Neutrophil (primary cell): ENCODE results near the gene KIF13A.
"Not testable (repeated sequence)": the region's sequence is repeated elsewhere in the genome, so short reads cannot be mapped to it uniquely, and the experiment has no call there.

Source experiments
- H3K27ac ChIP-seq: fragments of 200-600 bp; sonication (generic); 2 replicates; pipeline ENCODE4 v1.5.1; 2016; ENCODE audit warnings: mild to moderate bottlenecking, moderate library complexity
- H3K27me3 ChIP-seq: fragments of 200-600 bp; sonication (generic); 2 replicates; pipeline ENCODE4 v1.6.0; 2016; ENCODE audit warnings: mild to moderate bottlenecking
- H3K36me3 ChIP-seq: fragments of 200-600 bp; sonication (generic); 2 replicates; pipeline ENCODE4 v1.5.1; 2017
- H3K4me1 ChIP-seq, 2 experiments: fragments of 200-600 bp in 1 of 2; sonication (generic) in 1 of 2; 1 replicate in 1 of 2; 2 replicates in 1 of 2; pipeline versions ENCODE4 v1.5.1 to v1.6.1; 2013 to 2016; ENCODE audit warnings: low read depth in 1 of 2, low read length in 1 of 2, mild to moderate bottlenecking in 1 of 2, moderate library complexity in 1 of 2; ENCODE audit not compliant: control insufficient read depth in 1 of 2, insufficient read depth in 1 of 2
- H3K4me3 ChIP-seq, 2 experiments: fragments of 200-600 bp in 1 of 2; sonication (generic) in 1 of 2; 1 replicate in 1 of 2; 2 replicates in 1 of 2; pipeline ENCODE4 v1.5.1; 2013 to 2016; ENCODE audit warnings: low read depth in 1 of 2, low read length in 1 of 2, mild to moderate bottlenecking in 1 of 2, moderate library complexity in 1 of 2
- H3K9me3 ChIP-seq: fragments of 200-600 bp; sonication (generic); 2 replicates; pipeline ENCODE4 v1.5.1; 2016
- CTCF ChIP-seq: fragments of 200-600 bp; sonication (generic); IDR thresholded peaks from 2 replicates; pipeline ENCODE4 v1.5.1; 2016; ENCODE audit warnings: antibody characterized with exemption

The KIF13A gene

GRCh38 chr6:17859846-17860245 lies 127.6 kb downstream of the KIF13A start:
- H3K27ac ChIP-seq = no peak overlapping the region
- H3K9me3 ChIP-seq = no peaks in the 10 kb centered on the region
- TF ChIP-seq CTCF = no peak
- H3K4me1 ChIP-seq = no peaks in the 10 kb centered on the region
- no peaks in the 10 kb centered on the region for H3K27me3 ChIP-seq
- H3K36me3 ChIP-seq = peaks cover 14% of the 10 kb centered on the region
- no peak overlapping the region for H3K4me3 ChIP-seq

- TF ChIP-seq CTCF = no peak
- H3K36me3 ChIP-seq = peaks cover 22% of the 10 kb centered on the region
- no peak overlapping the region for H3K4me3 ChIP-seq
- H3K27me3 ChIP-seq = no peaks in the 10 kb centered on the region
- H3K27ac ChIP-seq = no peak overlapping the region
- H3K9me3 ChIP-seq = no peaks in the 10 kb centered on the region
- H3K4me1 ChIP-seq = no peaks in the 10 kb centered on the region
Measured at GRCh38 chr6:17858584-17858983, 128.9 kb downstream of the KIF13A start.

GRCh38 chr6:17857188-17857587 lies 130.2 kb downstream of the KIF13A start:
- H3K36me3 ChIP-seq = peaks cover 29% of the 10 kb centered on the region
- not testable (repeated sequence) for H3K4me1 ChIP-seq, H3K27ac ChIP-seq

GRCh38 chr6:17856306-17856705 lies 131.1 kb downstream of the KIF13A start:
- Histone ChIP-seq H3K36me3 (peaks cover 35% of the 10 kb centered on the region), H3K4me1 (no peaks in the 10 kb centered on the region), H3K9me3 (no peaks in the 10 kb centered on the region), H3K27ac (no peak overlapping the region), H3K27me3 (no peaks in the 10 kb centered on the region), H3K4me3 (no peak overlapping the region)
- TF ChIP-seq CTCF = no peak

More at GRCh38 chr6:17857188-17857587, 130.2 kb downstream of the KIF13A start:
- not testable (repeated sequence) for H3K9me3 ChIP-seq, H3K4me3 ChIP-seq, H3K27me3 ChIP-seq

- Histone ChIP-seq H3K27ac (no peak overlapping the region), H3K36me3 (peaks cover 44% of the 10 kb centered on the region), H3K4me3 (no peak overlapping the region), H3K27me3 (no peaks in the 10 kb centered on the region), H3K9me3 (no peaks in the 10 kb centered on the region), H3K4me1 (no peaks in the 10 kb centered on the region)
- TF ChIP-seq CTCF = no peak
Measured at GRCh38 chr6:17855381-17855780, 132.1 kb downstream of the KIF13A start.

GRCh38 chr6:17853533-17853932 lies 133.9 kb downstream of the KIF13A start:
- no peaks in the 10 kb centered on the region for H3K27me3 ChIP-seq
- H3K4me3 ChIP-seq = no peak overlapping the region
- H3K9me3 ChIP-seq = no peaks in the 10 kb centered on the region
- H3K4me1 ChIP-seq = no peaks in the 10 kb centered on the region
- peaks cover 62% of the 10 kb centered on the region for H3K36me3 ChIP-seq
- no peak for TF ChIP-seq CTCF
- H3K27ac ChIP-seq = no peak overlapping the region
